Activated CD8-positive, alpha-beta T cell treated with anti-CD3 and anti-CD28 coated beads for 36 hours (primary cell): ENCODE data around the gene CNR1. TPM values are rescaled to one million over a fixed set of nuclear protein-coding genes. Genes with fewer than 3 reads are reported as not detected.

ENCODE experiments used
- ATAC-seq: fragments of 200-7000 bp; cut with Tn5 transposase; one replicate; pipeline ENCODE4 v1.10.0; 2021; ENCODE audit warnings: mild to moderate bottlenecking, moderate library complexity
- CTCF ChIA-PET: fragments of 350-600 bp; sonication (Branson Sonifier 250); formaldehyde crosslinking; loops from one replicate; lab custom pipeline; 2021; ENCODE audit warnings: antibody characterized with exemption; lab: Charles Lee
- POLR2A ChIA-PET: fragments of 350-600 bp; sonication (Branson Sonifier 250); formaldehyde crosslinking; loops from one replicate; lab custom pipeline; 2021; ENCODE audit warnings: antibody characterized with exemption; lab: Charles Lee
- DNase-seq: peaks from one replicate; pipeline ENCODE4 v3.0.0-alpha.2; 2020
- H3K27ac Mint-ChIP-seq: one replicate; pipeline ENCODE4 v1.8.0; 2021; ENCODE audit warnings: mild to moderate bottlenecking, mixed read lengths
- H3K27me3 Mint-ChIP-seq: one replicate; pipeline ENCODE4 v1.8.0; 2021; ENCODE audit warnings: mixed read lengths
- H3K36me3 Mint-ChIP-seq: one replicate; pipeline ENCODE4 v1.8.0; 2021; ENCODE audit warnings: low read depth, mixed read lengths
- H3K4me1 Mint-ChIP-seq: one replicate; pipeline ENCODE4 v1.8.0; 2021; ENCODE audit warnings: low read depth, mixed read lengths
- H3K4me3 Mint-ChIP-seq: one replicate; pipeline ENCODE4 v1.8.0; 2021; ENCODE audit warnings: mild to moderate bottlenecking, moderate library complexity, mixed read lengths
- H3K9me3 Mint-ChIP-seq: one replicate; pipeline ENCODE4 v1.8.0; 2021; ENCODE audit warnings: mixed read lengths
- CTCF ChIP-seq: fragments of 200-600 bp; IDR thresholded peaks from one replicate; pipeline ENCODE4 v1.8.0; 2022; ENCODE audit warnings: antibody characterized with exemption, mild to moderate bottlenecking
- intact Hi-C: fragments of 100-400 bp; cut with micrococcal nuclease; formaldehyde crosslinking; loops from one replicate; pipeline ENCODE4 v1.10.0; 2022
- total RNA-seq, 2 experiments: library from RNA; stranded (reverse); gene quantifications; one replicate each; pipeline ENCODE4 v1.2.3, GENCODE V29; 2021

Gene CNR1
- total RNA-seq, 2 experiments from 2014 or later, result not detected

- ChIA-PET POLR2A (no interaction called here), CTCF (interaction anchor here (0.7 kb wide), 1 partner anchor 27 kb away, joined by 3 read pairs; no protein-coding TSS in a partner anchor)
- DNase-seq, result no peak
- ATAC-seq, result no peak
- H3K4me3 Mint-ChIP-seq, result no peak overlapping the region
- intact Hi-C loops, result no loop called here
- TF ChIP-seq CTCF, result no peak
- peaks cover 3% of the 10 kb centered on the region for H3K27me3 Mint-ChIP-seq
- no peaks in the 10 kb centered on the region for H3K36me3 Mint-ChIP-seq
- no peaks in the 10 kb centered on the region for H3K9me3 Mint-ChIP-seq
- no peak overlapping the region for H3K27ac Mint-ChIP-seq
- H3K4me1 Mint-ChIP-seq, result no peaks in the 10 kb centered on the region
Measured at GRCh38 chr6:88141561-88142296, 24.4 kb downstream of the CNR1 start.

GRCh38 chr6:88137915-88138314, 28.2 kb downstream of the CNR1 start:
- Mint-ChIP-seq H3K36me3 (no peaks in the 10 kb centered on the region), H3K9me3 (no peaks in the 10 kb centered on the region), H3K27me3 (peaks cover 8% of the 10 kb centered on the region), H3K4me1 (no peaks in the 10 kb centered on the region), H3K4me3 (no peak overlapping the region), H3K27ac (no peak overlapping the region)
- DNase-seq (no peak), ATAC-seq (no peak)
- TF ChIP-seq CTCF, result no peak
- ChIA-PET POLR2A (no interaction called here), CTCF (no interaction called here)
- intact Hi-C loops, result no loop called here

- no peak for ATAC-seq
- no peak for TF ChIP-seq CTCF
- DNase-seq, result no peak
- ChIA-PET CTCF (no interaction called here), POLR2A (no interaction called here)
- H3K9me3 Mint-ChIP-seq, result no peaks in the 10 kb centered on the region
- no peaks in the 10 kb centered on the region for H3K4me1 Mint-ChIP-seq
- intact Hi-C loops, result no loop called here
- H3K27me3 Mint-ChIP-seq, result peaks cover 8% of the 10 kb centered on the region
- no peak overlapping the region for H3K27ac Mint-ChIP-seq
- H3K4me3 Mint-ChIP-seq, result no peak overlapping the region
- H3K36me3 Mint-ChIP-seq, result no peaks in the 10 kb centered on the region
Measured at GRCh38 chr6:88135578-88136114, 30.5 kb downstream of the CNR1 start.

GRCh38 chr6:88134575-88134974, 31.6 kb downstream of the CNR1 start:
- POLR2A ChIA-PET, result no interaction called here
- intact Hi-C loops, result no loop called here
- no peak for DNase-seq
- no peak for TF ChIP-seq CTCF
- Mint-ChIP-seq H3K27me3 (peaks cover 11% of the 10 kb centered on the region), H3K27ac (no peak overlapping the region), H3K4me3 (no peak overlapping the region), H3K36me3 (no peaks in the 10 kb centered on the region), H3K9me3 (no peaks in the 10 kb centered on the region), H3K4me1 (no peaks in the 10 kb centered on the region)
- CTCF ChIA-PET, result no interaction called here
- ATAC-seq, result no peak

- intact Hi-C loops, result no loop called here
- peaks cover 11% of the 10 kb centered on the region for H3K27me3 Mint-ChIP-seq
Measured at GRCh38 chr6:88133718-88134117, 32.4 kb downstream of the CNR1 start.

More at GRCh38 chr6:88133718-88134117, 32.4 kb downstream of the CNR1 start:
- Mint-ChIP-seq H3K4me3 (no peak overlapping the region), H3K4me1 (no peaks in the 10 kb centered on the region), H3K9me3 (no peaks in the 10 kb centered on the region), H3K36me3 (no peaks in the 10 kb centered on the region), H3K27ac (no peak overlapping the region)
- TF ChIP-seq CTCF, result no peak
- POLR2A ChIA-PET, result no interaction called here
- DNase-seq (no peak), ATAC-seq (no peak)
- CTCF ChIA-PET, result no interaction called here
